IMR-90 (cell line): Measurements from ENCODE around the gene ZFP36L1. TPM values are rescaled to one million over a fixed set of nuclear protein-coding genes. Genes with fewer than 3 reads are reported as not detected.

Source experiments
- ATAC-seq: fragments of 200-7000 bp; cut with Tn5 transposase; 2 replicates; pipeline ENCODE4 v1.9.1; 2020; ENCODE audit warnings: low read depth, mild to moderate bottlenecking, moderate library complexity
- BruUV-seq: library from RNA; stranded (reverse); fragments of 400-500 nt; replicated peaks from 2 replicates; lab custom pipeline; 2021; lab: Mats Ljungman, UMichigan
- CTCF ChIA-PET: fragments of 300-600 bp; formaldehyde crosslinking; extraction: SDS; loops from one replicate; lab custom pipeline; 2021; ENCODE audit warnings: antibody characterized with exemption; lab: Yijun Ruan, JAX
- POLR2A ChIA-PET: fragments of 300-600 bp; sonication (Branson Sonifier 250); formaldehyde crosslinking; loops from one replicate; lab custom pipeline; 2022; ENCODE audit warnings: antibody characterized with exemption; ENCODE audit not compliant: unreplicated experiment; lab: Charles Lee
- DNase-seq: peaks from one replicate; pipeline ENCODE4 v3.0.0; 2013
- H2AFZ ChIP-seq: replicated peaks from 2 replicates; pipeline ENCODE3; 2013; ENCODE audit warnings: low read length, mild to moderate bottlenecking; ENCODE audit not compliant: poor library complexity
- H2AK5ac ChIP-seq: 2 replicates; pipeline ENCODE4 v1.6.1; 2013; ENCODE audit warnings: low read depth, low read length, inconsistent platforms
- H2AK9ac ChIP-seq: replicated peaks from 2 replicates; pipeline ENCODE3; 2013; ENCODE audit warnings: mild to moderate bottlenecking, low read depth, low read length, moderate library complexity; ENCODE audit not compliant: poor library complexity
- H2BK120ac ChIP-seq: 2 replicates; pipeline ENCODE4 v1.6.1; 2013; ENCODE audit warnings: low read depth, low read length, inconsistent platforms
- H2BK15ac ChIP-seq: 3 replicates; pipeline ENCODE4 v1.6.1; 2013; ENCODE audit warnings: low read depth, low read length, inconsistent platforms
- H2BK20ac ChIP-seq: 2 replicates; pipeline ENCODE4 v1.6.1; 2013; ENCODE audit warnings: low read depth, mild to moderate bottlenecking, inconsistent platforms, low read length, moderate library complexity
- H2BK5ac ChIP-seq: 2 replicates; pipeline ENCODE4 v1.6.1; 2013; ENCODE audit warnings: mild to moderate bottlenecking, low read depth, low read length, inconsistent platforms; ENCODE audit not compliant: poor library complexity, severe bottlenecking
- H3K14ac ChIP-seq: replicated peaks from 2 replicates; pipeline ENCODE4 v1.6.1; 2013; ENCODE audit warnings: low read depth, low read length, inconsistent platforms
- H3K18ac ChIP-seq: 2 replicates; pipeline ENCODE4 v1.6.1; 2013; ENCODE audit warnings: low read depth, low read length, control low read depth
- H3K23ac ChIP-seq: 2 replicates; pipeline ENCODE4 v1.6.1; 2013; ENCODE audit warnings: low read depth, low read length, inconsistent platforms
- H3K27ac ChIP-seq: 2 replicates; pipeline ENCODE4 v1.5.1; 2013; ENCODE audit warnings: mild to moderate bottlenecking, control low read depth, low read length; ENCODE audit not compliant: insufficient read depth
- H3K27me3 ChIP-seq: 2 replicates; pipeline ENCODE4 v1.6.1; 2013; ENCODE audit warnings: low read length; ENCODE audit not compliant: control insufficient read depth, insufficient read depth
- H3K36me3 ChIP-seq: 2 replicates; pipeline ENCODE4 v1.6.1; 2013; ENCODE audit warnings: low read length, mixed read lengths; ENCODE audit not compliant: control insufficient read depth, insufficient read depth
- H3K4ac ChIP-seq: 2 replicates; pipeline ENCODE4 v1.6.1; 2013; ENCODE audit warnings: low read depth, low read length, inconsistent platforms
- H3K4me1 ChIP-seq: 2 replicates; pipeline ENCODE4 v1.6.1; 2013; ENCODE audit warnings: low read length, mixed read lengths; ENCODE audit not compliant: control insufficient read depth, insufficient read depth
- H3K4me2 ChIP-seq: 2 replicates; pipeline ENCODE4 v1.6.1; 2013; ENCODE audit warnings: low read depth, mild to moderate bottlenecking, control low read depth, low read length, moderate library complexity
- H3K4me3 ChIP-seq: 2 replicates; pipeline ENCODE4 v1.5.1; 2013; ENCODE audit warnings: low read depth, mild to moderate bottlenecking, control low read depth, low read length, moderate library complexity; ENCODE audit not compliant: insufficient read depth
- H3K56ac ChIP-seq: 2 replicates; pipeline ENCODE4 v1.6.1; 2013; ENCODE audit warnings: low read length, inconsistent platforms; ENCODE audit not compliant: insufficient read depth; ENCODE audit errors: extremely low read depth
- H3K79me1 ChIP-seq, 2 experiments: 2 replicates each; pipeline ENCODE4 v1.6.1; 2013; ENCODE audit warnings: low read length in 2 of 2, inconsistent platforms in 1 of 2, low read depth in 1 of 2
- H3K9ac ChIP-seq: 2 replicates; pipeline ENCODE4 v1.6.1; 2013; ENCODE audit warnings: low read depth, low read length, control low read depth
- H3K9me1 ChIP-seq: 2 replicates; pipeline ENCODE4 v1.6.1; 2013; ENCODE audit warnings: low read length, inconsistent platforms; ENCODE audit not compliant: insufficient read depth
- H3K9me3 ChIP-seq: 2 replicates; pipeline ENCODE4 v1.6.1; 2013; ENCODE audit warnings: low read length; ENCODE audit not compliant: control insufficient read depth, insufficient read depth
- H4K20me1 ChIP-seq: 2 replicates; pipeline ENCODE4 v1.6.1; 2013; ENCODE audit warnings: low read length, inconsistent platforms; ENCODE audit not compliant: insufficient read depth
- H4K5ac ChIP-seq: 2 replicates; pipeline ENCODE4 v1.6.1; 2013; ENCODE audit warnings: mild to moderate bottlenecking, low read depth, low read length, control low read depth
- H4K8ac ChIP-seq, 2 experiments: 2 replicates each; pipeline ENCODE4 v1.6.1; 2013; ENCODE audit warnings: low read depth in 2 of 2, low read length in 2 of 2, control low read depth in 1 of 2, inconsistent platforms in 1 of 2
- H4K91ac ChIP-seq: 2 replicates; pipeline ENCODE4 v1.6.1; 2013; ENCODE audit warnings: low read depth, low read length, inconsistent platforms; ENCODE audit not compliant: insufficient read depth
- CHD1 ChIP-seq: IDR thresholded peaks from 2 replicates; pipeline ENCODE4 v1.6.1; 2012; ENCODE audit warnings: low read depth, low read length, improper control_type of control experiment
- FOS ChIP-seq: fragments of 150-350 bp; IDR thresholded peaks from 2 replicates; pipeline ENCODE4 v1.6.1; 2016; ENCODE audit warnings: low read depth, low read length
- POLR2A ChIP-seq: IDR thresholded peaks from 2 replicates; pipeline ENCODE4 v1.6.1; 2012; ENCODE audit warnings: mild to moderate bottlenecking, low read depth, low read length
- RAD21 ChIP-seq: IDR thresholded peaks from 2 replicates; pipeline ENCODE4 v1.6.1; 2012; ENCODE audit warnings: low read length, improper control_type of control experiment
- WGBS, 2 experiments: methylation state at CpG; one replicate each; pipeline versions ENCODE4 v1.1.5 to v1.1.7; 2013; ENCODE audit warnings: missing lambda C conversion rate in 2 of 2; ENCODE audit not compliant: insufficient read length in 1 of 2; ENCODE audit errors: extremely low coverage in 2 of 2; 5-methylcytosine and 5-hydroxymethylcytosine counted together
- dilution Hi-C: fragments of 300-500 bp; cut with HindIII; formaldehyde crosslinking; loops from one replicate; pipeline ENCODE4 v1.14.3; 2018; ENCODE audit warnings: low sequenced_read_pairs; ENCODE audit not compliant: unreplicated experiment
- in situ Hi-C: fragments of 300-500 bp; cut with MboI; formaldehyde crosslinking; loops from 3 replicates; pipeline ENCODE4 v1.14.3; 2019; ENCODE audit warnings: low sequenced_read_pairs, inconsistent platforms, mixed read lengths
- intact Hi-C: fragments of 100-400 bp; cut with micrococcal nuclease; formaldehyde crosslinking; loops from 2 replicates; pipeline ENCODE4 v1.10.0; 2022
- polyA plus RNA-seq, 3 experiments: library from polyadenylated mRNA; depleted of rRNA; stranded (reverse); fragments of >200 nt; gene quantifications; 2 replicates each; pipeline ENCODE4 v1.2.3, GENCODE V29; 2012; ENCODE audit warnings: low replicate concordance in 1 of 3
- total RNA-seq: library from RNA; depleted of rRNA; stranded (reverse); fragments of >200 nt; gene quantifications from 2 replicates; pipeline ENCODE4 v1.2.3, GENCODE V29; 2012

The ZFP36L1 gene
- total and polyA plus RNA-seq, 2 of the 4 experiments (the other 2 are of a cell fraction) = 6.5 to 140 TPM

DNA sequence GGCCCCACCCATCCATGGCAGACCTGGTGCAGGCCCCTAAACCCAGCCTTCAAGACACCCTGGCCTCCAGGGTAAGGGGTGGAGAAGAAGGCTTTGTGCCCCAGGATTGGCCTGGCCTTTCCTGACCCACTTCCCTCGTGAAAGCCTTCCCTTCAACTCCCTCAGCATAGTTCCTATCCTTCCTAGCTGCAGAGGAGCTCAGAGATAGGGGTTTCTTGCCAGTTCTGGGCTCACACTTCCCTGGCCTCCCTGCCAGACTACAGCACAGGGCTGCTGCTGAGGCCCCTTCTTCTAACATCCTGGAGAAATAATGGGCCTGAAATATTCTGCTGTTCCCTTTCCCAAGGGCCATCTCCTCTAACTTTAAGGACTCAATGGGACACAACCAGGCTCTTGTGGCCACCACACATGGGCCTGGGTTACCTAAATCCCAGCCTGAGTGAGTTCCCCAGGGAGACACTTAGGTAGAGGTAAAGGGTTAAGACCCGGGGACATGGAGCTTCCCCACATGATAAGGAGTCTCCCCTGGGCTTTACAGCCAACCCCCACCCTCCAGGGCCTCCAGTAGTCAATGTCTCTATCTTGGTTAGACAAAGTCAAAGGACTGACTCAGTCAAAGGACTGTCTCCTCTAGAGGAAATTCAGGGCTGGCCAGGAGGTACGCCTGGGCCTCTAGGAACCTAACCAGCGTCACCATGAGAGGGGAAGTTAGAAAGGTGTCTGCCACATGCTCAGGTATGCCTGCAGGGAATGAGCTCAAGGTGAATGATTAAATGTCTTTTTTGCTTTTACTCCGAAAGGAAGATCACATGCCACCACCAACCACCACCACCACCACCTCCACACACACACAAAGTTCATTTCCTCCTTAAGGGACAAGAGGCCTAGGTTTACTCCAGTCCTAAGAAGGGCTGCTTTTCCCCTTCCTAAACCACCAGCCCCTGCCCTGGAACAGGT, 7.1 kb downstream of the ZFP36L1 start:
- H3K23ac ChIP-seq = peak overlapping the region; percentile 64
- 0 out of 2 replicates have a peak, but pooled peaks have one; percentile 1 for ATAC-seq
- BruUV-seq = no TSS peak

More for the DNA sequence above, 7.1 kb downstream of the ZFP36L1 start:
- H3K9ac ChIP-seq = no peak overlapping the region
- ChIA-PET POLR2A (interaction anchor here (0.6 to 1.8 kb wide), 12 partner anchors 8 to 1276 kb away, joined by 3 to 6 read pairs (median 3); no protein-coding TSS in a partner anchor), CTCF (interaction anchor here (1.3 kb wide), 1 partner anchor 98 kb away, joined by 3 read pairs; no protein-coding TSS in a partner anchor)
- H3K27me3 ChIP-seq = no peaks in the 10 kb centered on the region
- H2AK9ac ChIP-seq = peak overlapping the region; percentile 91
- peak overlapping the region; percentile 69 for H2BK120ac ChIP-seq
- H2AFZ ChIP-seq = no peak overlapping the region
- H3K4ac ChIP-seq = peak overlapping the region; percentile 84
- H2BK15ac ChIP-seq = peak overlapping the region; percentile 79; the same call in 1 of the 3 replicates
- WGBS, 2 experiments = no CpG with 5 or more reads among the region's 5 CpGs
- H3K4me1 ChIP-seq = peaks cover 6% of the 10 kb centered on the region
- dilution Hi-C loops (no loop called here), in situ Hi-C loops (loop anchor here (10.0 kb wide), 1 partner anchor 121 kb away; no protein-coding TSS in a partner anchor), intact Hi-C loops (loop anchor here (5.0 kb wide), 1 partner anchor 189 kb away; no protein-coding TSS in a partner anchor)
- peak overlapping the region; percentile 93 for H2AK5ac ChIP-seq
- peak overlapping the region; percentile 63 for H4K91ac ChIP-seq
- H3K4me3 ChIP-seq = no peak overlapping the region
- H3K14ac ChIP-seq = peak overlapping the region; percentile 77
- H3K4me2 ChIP-seq = no peak overlapping the region
- no peak overlapping the region for H3K18ac ChIP-seq
- peaks cover 0 to 35% of the 10 kb centered on the region in 2 experiments; a peak in 2 of 4 replicates for H3K79me1 ChIP-seq
- H2BK5ac ChIP-seq = peak overlapping the region; percentile 66
- H3K9me3 ChIP-seq = no peaks in the 10 kb centered on the region
- H3K56ac ChIP-seq = no peak overlapping the region
- H4K20me1 ChIP-seq = peaks cover 48% of the 10 kb centered on the region
- peak overlapping the region; percentile 48 to 56; a peak in 3 of 4 replicates for H4K8ac ChIP-seq
- no peak overlapping the region for H4K5ac ChIP-seq
- peak overlapping the region; percentile 29 for H3K27ac ChIP-seq
- peak; percentile 48 for DNase-seq
- H2BK20ac ChIP-seq = peak overlapping the region; percentile 45
- H3K36me3 ChIP-seq = peaks cover 27% of the 10 kb centered on the region
- TF ChIP-seq POLR2A (0 out of 2 replicates have a peak, but pooled peaks have one; percentile 13), RAD21 (peak; percentile 0; the same call in 1 of the 2 replicates), CHD1 (no peak), FOS (no peak)
- peaks cover 26% of the 10 kb centered on the region for H3K9me1 ChIP-seq
